ENCODE data around the gene DNAJC24. TPM values are rescaled to one million over a fixed set of nuclear protein-coding genes. Genes with fewer than 3 reads are reported as not detected.

The DNAJC24 gene
- total and polyA plus RNA-seq, 2 experiments from 2014 or later: 20.3 to 21.3 TPM

DNA sequence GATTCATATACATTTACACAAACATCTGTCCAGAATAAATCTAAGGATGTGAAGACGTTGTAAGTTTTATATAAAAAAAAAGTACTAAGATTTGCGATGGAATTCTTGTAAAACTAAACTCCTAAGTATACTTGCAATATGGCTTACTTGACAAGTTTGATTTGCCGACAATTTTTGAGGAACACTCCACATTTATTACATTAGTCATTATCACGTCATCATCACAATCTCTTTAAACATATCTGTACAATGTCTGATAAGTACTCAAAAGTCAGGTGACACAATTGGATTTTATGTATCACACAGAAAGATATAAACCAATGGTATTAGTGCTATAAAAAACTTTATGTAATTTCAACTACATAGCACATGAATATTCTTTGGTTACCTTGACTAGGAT lies 109.4 kb downstream of the DNAJC24 start:
- DNase-seq (ENCODE audit: low spot score) (no peak), ATAC-seq (no peak)
- Histone ChIP-seq H3F3A (replicated peaks; ENCODE audit: low read depth) (no peaks in the 10 kb centered on the region), H3K9me2 (ENCODE audit: insufficient read depth) (no peaks in the 10 kb centered on the region), H3K27me3 (ENCODE audit: insufficient read depth) (no peaks in the 10 kb centered on the region), H4K20me1 (replicated peaks; ENCODE audit: insufficient read depth) (0 out of 2 replicates have a peak, but pooled peaks cover 4% of the 10 kb centered on the region), H3K4me3 (no peak overlapping the region), H3K27ac (ENCODE audit: low read depth) (no peak overlapping the region), H3K79me2 (replicated peaks; ENCODE audit: insufficient read depth) (peaks cover 66% of the 10 kb centered on the region), H3K4me1 (ENCODE audit: insufficient read depth) (peaks cover 13% of the 10 kb centered on the region), H3K4me2 (no peak overlapping the region), H3K36me3 (ENCODE audit: insufficient read depth) (no peaks in the 10 kb centered on the region), H2AFZ (no peak overlapping the region)
- no peaks in the 10 kb centered on the region; the same call in 2 of the 3 replicates for H3K36me3 Mint-ChIP-seq (ENCODE audit: low read depth)
- TF ChIP-seq, protein P1, sequence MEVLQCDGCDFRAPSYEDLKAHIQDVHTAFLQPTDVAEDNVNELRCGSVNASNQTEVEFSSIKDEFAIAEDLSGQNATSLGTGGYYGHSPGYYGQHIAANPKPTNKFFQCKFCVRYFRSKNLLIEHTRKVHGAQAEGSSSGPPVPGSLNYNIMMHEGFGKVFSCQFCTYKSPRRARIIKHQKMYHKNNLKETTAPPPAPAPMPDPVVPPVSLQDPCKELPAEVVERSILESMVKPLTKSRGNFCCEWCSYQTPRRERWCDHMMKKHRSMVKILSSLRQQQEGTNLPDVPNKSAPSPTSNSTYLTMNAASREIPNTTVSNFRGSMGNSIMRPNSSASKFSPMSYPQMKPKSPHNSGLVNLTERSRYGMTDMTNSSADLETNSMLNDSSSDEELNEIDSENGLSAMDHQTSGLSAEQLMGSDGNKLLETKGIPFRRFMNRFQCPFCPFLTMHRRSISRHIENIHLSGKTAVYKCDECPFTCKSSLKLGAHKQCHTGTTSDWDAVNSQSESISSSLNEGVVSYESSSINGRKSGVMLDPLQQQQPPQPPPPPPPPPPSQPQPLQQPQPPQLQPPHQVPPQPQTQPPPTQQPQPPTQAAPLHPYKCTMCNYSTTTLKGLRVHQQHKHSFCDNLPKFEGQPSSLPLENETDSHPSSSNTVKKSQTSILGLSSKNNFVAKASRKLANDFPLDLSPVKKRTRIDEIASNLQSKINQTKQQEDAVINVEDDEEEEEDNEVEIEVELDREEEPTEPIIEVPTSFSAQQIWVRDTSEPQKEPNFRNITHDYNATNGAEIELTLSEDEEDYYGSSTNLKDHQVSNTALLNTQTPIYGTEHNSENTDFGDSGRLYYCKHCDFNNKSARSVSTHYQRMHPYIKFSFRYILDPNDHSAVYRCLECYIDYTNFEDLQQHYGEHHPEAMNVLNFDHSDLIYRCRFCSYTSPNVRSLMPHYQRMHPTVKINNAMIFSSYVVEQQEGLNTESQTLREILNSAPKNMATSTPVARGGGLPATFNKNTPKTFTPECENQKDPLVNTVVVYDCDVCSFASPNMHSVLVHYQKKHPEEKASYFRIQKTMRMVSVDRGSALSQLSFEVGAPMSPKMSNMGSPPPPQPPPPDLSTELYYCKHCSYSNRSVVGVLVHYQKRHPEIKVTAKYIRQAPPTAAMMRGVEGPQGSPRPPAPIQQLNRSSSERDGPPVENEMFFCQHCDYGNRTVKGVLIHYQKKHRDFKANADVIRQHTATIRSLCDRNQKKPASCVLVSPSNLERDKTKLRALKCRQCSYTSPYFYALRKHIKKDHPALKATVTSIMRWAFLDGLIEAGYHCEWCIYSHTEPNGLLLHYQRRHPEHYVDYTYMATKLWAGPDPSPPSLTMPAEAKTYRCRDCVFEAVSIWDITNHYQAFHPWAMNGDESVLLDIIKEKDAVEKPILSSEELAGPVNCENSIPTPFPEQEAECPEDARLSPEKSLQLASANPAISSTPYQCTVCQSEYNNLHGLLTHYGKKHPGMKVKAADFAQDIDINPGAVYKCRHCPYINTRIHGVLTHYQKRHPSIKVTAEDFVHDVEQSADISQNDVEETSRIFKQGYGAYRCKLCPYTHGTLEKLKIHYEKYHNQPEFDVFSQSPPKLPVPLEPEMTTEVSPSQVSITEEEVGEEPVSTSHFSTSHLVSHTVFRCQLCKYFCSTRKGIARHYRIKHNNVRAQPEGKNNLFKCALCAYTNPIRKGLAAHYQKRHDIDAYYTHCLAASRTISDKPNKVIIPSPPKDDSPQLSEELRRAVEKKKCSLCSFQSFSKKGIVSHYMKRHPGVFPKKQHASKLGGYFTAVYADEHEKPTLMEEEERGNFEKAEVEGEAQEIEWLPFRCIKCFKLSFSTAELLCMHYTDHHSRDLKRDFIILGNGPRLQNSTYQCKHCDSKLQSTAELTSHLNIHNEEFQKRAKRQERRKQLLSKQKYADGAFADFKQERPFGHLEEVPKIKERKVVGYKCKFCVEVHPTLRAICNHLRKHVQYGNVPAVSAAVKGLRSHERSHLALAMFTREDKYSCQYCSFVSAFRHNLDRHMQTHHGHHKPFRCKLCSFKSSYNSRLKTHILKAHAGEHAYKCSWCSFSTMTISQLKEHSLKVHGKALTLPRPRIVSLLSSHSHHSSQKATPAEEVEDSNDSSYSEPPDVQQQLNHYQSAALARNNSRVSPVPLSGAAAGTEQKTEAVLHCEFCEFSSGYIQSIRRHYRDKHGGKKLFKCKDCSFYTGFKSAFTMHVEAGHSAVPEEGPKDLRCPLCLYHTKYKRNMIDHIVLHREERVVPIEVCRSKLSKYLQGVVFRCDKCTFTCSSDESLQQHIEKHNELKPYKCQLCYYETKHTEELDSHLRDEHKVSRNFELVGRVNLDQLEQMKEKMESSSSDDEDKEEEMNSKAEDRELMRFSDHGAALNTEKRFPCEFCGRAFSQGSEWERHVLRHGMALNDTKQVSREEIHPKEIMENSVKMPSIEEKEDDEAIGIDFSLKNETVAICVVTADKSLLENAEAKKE (CRISPR knock-in tag; IDR thresholded peaks at IDR 0.05): no peak
- TF ChIP-seq EZH2 (IDR thresholded peaks at IDR 0.05; ENCODE audit: low read depth, unreplicated experiment): no peak
- no peaks in the 10 kb centered on the region for H3K9me3 Mint-ChIP-seq
- H3K27ac Mint-ChIP-seq: no peak overlapping the region
- H3K4me3 Mint-ChIP-seq: no peak overlapping the region
- H3K4me1 Mint-ChIP-seq: peaks cover 6% of the 10 kb centered on the region; the same call in 2 of the 3 replicates
- peaks cover 2% of the 10 kb centered on the region for H3K27me3 Mint-ChIP-seq (ENCODE audit: insufficient read depth, low read depth, poor library complexity)

DNA sequence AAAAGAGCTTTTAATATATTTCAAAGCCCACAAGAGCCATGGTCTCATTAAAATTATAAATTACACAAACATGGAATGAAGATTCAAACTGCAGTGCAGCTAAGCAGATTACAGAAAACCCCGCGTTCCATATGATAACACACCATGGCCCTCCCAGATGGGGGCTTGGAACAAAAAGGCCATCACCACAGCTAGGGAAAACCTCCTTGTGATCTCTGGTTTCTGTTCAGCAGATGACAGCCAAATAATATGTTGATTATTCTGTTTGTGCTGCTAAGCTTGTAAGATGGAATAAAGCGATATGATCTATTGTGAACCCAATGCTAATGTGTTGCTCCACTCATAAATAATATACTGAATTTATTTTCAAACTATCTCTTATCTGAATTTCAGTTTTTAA lies 111.3 kb downstream of the DNAJC24 start:
- H3F3A ChIP-seq (replicated peaks; ENCODE audit: low read depth): no peaks in the 10 kb centered on the region
- no peak overlapping the region for H3K4me2 ChIP-seq
- no peaks in the 10 kb centered on the region for H3K9me2 ChIP-seq (ENCODE audit: insufficient read depth)
- Mint-ChIP-seq H3K4me3 (no peak overlapping the region), H3K4me1 (peaks cover 23% of the 10 kb centered on the region), H3K9me3 (no peaks in the 10 kb centered on the region), H3K36me3 (ENCODE audit: low read depth) (no peaks in the 10 kb centered on the region), H3K27ac (no peak overlapping the region), H3K27me3 (ENCODE audit: insufficient read depth, low read depth, poor library complexity) (no peaks in the 10 kb centered on the region)
- ATAC-seq (no peak), DNase-seq (ENCODE audit: low spot score) (no peak)
- peaks cover 31% of the 10 kb centered on the region for H3K4me1 ChIP-seq (ENCODE audit: insufficient read depth)
- no peak overlapping the region for H2AFZ ChIP-seq
- no peaks in the 10 kb centered on the region for H4K20me1 ChIP-seq (replicated peaks; ENCODE audit: insufficient read depth)
- no peaks in the 10 kb centered on the region for H3K36me3 ChIP-seq (ENCODE audit: insufficient read depth)
- no peaks in the 10 kb centered on the region for H3K27me3 ChIP-seq (ENCODE audit: insufficient read depth)
- no peak overlapping the region for H3K4me3 ChIP-seq
- no peak for TF ChIP-seq ZNF114 (CRISPR knock-in tag; IDR thresholded peaks at IDR 0.05)
- TF ChIP-seq, protein P2, sequence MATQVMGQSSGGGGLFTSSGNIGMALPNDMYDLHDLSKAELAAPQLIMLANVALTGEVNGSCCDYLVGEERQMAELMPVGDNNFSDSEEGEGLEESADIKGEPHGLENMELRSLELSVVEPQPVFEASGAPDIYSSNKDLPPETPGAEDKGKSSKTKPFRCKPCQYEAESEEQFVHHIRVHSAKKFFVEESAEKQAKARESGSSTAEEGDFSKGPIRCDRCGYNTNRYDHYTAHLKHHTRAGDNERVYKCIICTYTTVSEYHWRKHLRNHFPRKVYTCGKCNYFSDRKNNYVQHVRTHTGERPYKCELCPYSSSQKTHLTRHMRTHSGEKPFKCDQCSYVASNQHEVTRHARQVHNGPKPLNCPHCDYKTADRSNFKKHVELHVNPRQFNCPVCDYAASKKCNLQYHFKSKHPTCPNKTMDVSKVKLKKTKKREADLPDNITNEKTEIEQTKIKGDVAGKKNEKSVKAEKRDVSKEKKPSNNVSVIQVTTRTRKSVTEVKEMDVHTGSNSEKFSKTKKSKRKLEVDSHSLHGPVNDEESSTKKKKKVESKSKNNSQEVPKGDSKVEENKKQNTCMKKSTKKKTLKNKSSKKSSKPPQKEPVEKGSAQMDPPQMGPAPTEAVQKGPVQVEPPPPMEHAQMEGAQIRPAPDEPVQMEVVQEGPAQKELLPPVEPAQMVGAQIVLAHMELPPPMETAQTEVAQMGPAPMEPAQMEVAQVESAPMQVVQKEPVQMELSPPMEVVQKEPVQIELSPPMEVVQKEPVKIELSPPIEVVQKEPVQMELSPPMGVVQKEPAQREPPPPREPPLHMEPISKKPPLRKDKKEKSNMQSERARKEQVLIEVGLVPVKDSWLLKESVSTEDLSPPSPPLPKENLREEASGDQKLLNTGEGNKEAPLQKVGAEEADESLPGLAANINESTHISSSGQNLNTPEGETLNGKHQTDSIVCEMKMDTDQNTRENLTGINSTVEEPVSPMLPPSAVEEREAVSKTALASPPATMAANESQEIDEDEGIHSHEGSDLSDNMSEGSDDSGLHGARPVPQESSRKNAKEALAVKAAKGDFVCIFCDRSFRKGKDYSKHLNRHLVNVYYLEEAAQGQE (IDR thresholded peaks at IDR 0.05; ENCODE audit: unreplicated experiment): no peak
- no peak for TF ChIP-seq EZH2phosphoT487 (IDR thresholded peaks at IDR 0.05; ENCODE audit: unreplicated experiment)
- TF ChIP-seq, protein P3, sequence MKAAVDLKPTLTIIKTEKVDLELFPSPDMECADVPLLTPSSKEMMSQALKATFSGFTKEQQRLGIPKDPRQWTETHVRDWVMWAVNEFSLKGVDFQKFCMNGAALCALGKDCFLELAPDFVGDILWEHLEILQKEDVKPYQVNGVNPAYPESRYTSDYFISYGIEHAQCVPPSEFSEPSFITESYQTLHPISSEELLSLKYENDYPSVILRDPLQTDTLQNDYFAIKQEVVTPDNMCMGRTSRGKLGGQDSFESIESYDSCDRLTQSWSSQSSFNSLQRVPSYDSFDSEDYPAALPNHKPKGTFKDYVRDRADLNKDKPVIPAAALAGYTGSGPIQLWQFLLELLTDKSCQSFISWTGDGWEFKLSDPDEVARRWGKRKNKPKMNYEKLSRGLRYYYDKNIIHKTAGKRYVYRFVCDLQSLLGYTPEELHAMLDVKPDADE (IDR thresholded peaks at IDR 0.05): no peak
- no peak for TF ChIP-seq NANOG (IDR thresholded peaks at IDR 0.05; ENCODE audit: borderline replicate concordance)
- no peak for TF ChIP-seq EZH2 (IDR thresholded peaks at IDR 0.05; ENCODE audit: low read depth, unreplicated experiment)
- TF ChIP-seq STAT1 (IDR thresholded peaks at IDR 0.05; ENCODE audit: unreplicated experiment): no peak
- no peak overlapping the region for H3K27ac ChIP-seq (ENCODE audit: low read depth)
- peaks cover 57% of the 10 kb centered on the region for H3K79me2 ChIP-seq (replicated peaks; ENCODE audit: insufficient read depth)

Data from GM23338 (cell line).